NCI-H1417 (cell line): ENCODE data around the gene EBF3.

Experiments used
- DNase-seq, 3 experiments: peaks; one replicate each; lab custom pipeline; 2025; lab: John Stamatoyannopoulos, UW

The EBF3 gene

DNA sequence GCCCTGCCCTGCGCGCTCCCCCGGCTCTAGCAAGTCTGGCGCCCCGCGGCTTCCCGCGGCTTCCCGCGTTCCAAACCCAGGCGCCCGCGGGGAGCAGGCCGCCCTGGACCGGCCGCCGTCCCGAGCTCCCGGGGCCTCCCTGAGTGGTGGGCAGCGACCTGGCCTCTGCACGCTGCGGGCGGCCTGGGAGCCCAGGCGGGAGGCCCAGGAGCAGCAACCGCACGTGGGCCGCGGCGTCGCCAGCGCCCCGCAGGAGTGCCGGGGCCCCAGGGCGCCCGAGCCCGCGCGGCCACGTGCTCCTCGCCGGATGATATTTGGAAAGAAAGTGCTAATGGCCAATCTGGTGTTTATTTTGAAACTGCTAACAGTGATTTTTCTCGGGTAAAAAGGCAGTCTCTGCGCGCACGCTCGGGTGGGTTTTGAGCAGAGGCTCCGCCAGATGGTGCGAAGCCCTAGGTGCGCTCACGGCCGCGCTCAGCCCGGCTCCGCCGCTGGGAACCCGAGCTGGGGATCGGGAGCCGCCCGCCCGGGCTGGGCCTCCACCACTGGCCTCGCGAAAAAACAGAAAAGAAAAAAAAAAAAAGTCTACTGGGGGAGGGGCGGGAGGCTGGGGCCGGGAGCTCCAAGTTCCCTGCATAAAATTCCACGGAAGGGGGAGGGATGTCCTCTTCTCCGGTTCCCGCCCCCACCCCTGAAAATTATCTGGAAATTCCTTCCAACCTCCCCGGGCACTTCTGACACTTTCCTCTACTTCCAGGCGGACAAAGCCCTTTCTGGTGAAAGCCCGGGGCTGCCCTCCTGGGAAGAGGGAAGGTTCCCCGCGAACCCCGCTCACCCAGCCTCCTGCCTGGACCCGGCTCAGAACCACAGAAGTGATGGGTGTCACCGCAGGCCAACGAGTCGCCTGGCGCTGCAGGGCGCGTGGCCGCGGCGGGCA is 4.3 kb downstream of the EBF3 start:
- peak in 2 of 3 experiments; percentile 58 to 72 for DNase-seq

DNA sequence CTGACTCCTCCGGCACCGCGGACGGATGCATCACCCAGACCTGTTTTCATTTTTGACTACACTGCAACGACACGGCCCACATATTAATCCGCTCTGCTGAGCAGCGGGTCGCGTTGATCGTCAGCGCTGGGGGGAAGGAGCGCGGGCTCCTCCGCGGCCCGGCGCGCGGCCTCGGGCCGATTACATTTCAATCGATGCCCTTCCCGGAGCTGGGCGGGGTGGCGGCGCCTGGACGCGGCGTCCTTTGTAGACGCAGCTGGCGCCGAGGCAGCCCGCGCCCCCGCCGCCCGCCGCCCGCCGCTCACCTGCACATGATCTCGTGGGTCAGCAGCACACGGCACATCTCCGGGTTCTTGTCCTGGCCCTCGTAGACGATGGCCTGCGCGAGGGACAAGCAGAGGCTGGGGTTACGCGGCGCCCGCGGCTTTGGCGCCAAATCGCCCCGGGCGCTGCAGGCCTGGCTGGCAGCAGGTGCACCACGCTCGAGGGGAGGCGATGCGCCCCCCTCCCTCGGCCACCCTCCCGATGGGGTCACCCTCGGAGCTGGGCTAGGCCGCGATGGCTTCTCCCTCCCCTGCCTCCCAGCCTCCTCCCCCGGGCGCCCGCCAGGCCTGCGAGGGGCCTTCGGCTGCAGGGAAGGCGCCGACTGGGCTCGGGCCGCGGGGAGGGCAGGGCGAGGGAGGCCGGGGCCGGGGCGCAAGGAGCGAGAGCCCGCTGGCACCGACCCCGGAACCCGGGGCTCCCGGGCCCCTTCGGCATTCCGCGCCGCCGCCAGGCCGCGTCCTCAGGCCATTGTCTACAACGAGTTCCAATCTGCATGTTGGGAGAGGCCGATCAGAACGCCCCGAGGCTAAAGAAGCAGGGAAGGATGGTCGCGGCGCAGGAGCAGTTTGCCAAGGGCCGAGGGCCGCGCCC is 5.2 kb downstream of the EBF3 start:
- DNase-seq, result peak in 2 of 3 experiments; percentile 73 to 80

DNA sequence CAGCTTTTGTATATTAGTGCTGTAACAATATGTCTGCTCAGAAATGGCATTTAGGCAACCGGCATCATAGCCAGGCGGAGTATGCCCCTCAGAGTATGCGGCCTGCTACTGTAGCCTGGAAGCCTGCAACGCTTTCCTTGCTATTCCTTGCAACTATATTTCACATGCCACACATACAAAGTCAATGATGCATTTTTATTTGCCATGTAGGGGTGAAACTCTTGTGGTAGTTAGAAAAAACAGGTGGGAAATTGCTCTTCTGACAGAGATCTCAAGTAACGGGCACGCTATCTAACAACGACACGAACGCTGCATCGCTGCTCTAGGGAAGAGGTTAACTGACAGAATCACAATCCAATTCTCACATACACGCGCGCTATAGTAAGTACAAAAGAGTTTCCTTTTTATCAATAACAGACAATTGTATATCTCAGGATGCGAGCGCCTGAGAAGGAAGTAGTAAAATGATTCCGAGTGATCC is 5.9 kb downstream of the EBF3 start:
- peak in 2 of 3 experiments; percentile 53 to 72 for DNase-seq

DNA sequence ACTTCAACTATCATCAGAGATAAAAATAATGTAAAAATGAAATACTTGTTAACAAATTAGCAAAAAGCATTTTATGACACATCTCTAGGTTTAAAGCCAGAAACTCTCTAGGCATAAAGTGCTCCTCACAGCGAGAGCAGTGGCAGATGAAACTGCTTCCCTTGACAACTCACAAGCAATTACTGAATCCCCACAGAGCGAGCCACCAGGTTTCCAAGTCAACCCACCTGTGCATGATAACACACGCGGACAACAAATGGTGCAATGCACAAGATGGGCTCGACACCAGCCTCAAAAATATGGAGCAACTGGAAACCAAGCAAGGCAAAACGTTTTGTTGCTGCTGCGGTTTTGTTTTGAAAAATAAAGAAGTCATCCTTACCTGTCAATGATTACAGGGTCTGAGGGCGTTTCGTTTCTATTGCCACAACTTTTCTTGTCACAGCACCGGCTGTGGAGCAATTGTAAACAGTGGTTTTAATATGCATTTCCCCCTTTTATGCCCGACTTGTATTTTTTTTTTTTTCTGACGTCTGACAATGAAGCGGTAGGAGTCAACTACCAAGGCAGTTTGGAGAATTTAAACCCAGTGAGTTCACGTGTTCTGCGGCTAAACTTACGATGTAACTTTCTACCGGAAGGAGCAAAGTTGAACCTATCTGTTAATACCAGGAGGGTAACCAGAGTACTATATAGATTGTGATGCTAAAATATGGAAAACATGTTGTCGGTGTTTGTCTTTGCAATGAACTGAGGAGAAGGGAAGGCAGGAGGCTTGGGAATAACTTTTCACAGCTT is 7.0 kb downstream of the EBF3 start:
- peak in 2 of 3 experiments; percentile 24 to 78 for DNase-seq

DNA sequence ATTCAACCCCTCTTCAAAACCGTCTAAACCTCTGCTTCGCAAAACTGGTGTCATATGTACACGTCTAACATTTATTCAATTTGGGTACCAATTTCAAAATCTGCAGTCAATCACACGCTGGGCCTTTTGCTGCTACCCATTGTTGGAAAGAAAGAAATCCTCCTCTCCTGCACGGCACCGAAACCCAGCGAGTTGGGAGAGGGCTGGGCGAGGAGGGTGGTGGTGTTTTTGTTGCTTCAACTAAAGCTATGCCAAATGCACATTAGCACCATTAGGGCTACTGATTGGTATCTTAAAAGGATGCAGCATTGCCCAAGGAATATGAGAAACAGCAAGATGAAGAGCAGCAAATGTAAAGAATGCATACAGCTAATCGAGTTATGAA is 7.8 kb downstream of the EBF3 start:
- no peak for DNase-seq

DNA sequence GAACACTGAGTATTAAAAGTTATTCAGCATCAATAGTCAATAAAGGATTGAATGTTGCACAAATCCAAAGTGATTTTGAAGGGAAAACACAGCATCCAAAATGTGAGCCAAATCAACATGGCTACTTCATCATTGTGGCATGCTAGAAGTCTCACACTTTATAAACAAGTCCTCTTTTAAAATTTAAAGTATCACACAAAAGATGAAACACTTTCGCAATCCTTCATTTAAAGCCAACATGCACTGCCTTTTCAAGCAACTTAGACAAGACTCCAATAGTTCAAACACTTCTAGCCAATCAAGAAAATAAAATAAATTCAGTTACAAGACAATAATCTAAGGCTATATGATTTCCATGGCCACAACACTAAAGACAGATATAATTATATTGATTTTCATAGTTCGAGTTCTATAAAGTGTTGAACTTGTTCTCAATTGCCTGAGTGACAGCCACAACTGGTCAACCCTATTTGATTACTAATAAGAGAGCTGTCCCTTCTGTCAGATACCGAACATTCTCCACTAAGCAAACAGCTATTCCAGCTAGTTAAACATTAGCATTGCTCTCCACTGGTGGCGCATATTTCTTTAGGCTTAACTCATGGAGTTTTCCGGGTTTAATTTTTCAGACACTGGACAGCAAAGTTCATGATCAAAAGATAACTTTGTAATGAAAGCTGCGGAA is 8.3 kb downstream of the EBF3 start:
- peak in 1 of 3 experiments; percentile 27 for DNase-seq

DNA sequence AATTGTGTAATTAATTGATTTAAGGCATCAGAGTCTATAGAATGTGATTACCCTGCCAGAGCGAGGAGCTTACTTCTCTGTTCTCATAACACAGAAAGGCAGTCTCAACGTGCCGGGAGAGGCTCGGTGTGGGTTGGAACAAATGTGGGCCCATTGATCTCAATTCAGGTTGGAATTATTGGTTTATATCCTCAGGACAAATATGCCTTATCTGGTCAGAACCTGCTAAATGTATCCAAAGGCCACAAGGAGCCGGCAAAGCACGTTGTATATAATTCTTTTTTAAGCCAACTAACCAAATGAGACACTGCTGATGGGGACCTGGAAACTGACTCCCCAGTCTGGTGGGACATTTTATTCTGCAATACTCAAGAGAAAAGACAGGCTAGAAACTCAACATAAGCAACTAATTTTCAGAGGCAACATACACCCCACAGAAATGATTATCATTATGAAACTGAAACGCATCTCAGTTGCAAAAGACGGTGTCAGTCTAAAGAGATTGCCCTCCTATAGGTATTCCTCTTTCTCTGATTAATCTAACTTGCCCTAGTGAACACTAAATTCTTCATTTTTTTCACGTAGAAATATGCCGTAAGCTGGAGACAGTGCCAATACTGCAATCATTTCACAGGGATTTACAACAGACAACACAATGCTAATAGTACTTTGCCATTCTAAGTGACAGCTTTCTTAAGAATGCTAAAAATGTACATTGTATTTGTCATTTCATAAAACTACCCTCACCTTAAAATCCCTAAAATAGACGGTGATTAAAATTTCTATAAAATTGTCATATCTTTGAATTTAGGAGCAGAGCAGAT is 9.4 kb downstream of the EBF3 start:
- no peak for DNase-seq

DNA sequence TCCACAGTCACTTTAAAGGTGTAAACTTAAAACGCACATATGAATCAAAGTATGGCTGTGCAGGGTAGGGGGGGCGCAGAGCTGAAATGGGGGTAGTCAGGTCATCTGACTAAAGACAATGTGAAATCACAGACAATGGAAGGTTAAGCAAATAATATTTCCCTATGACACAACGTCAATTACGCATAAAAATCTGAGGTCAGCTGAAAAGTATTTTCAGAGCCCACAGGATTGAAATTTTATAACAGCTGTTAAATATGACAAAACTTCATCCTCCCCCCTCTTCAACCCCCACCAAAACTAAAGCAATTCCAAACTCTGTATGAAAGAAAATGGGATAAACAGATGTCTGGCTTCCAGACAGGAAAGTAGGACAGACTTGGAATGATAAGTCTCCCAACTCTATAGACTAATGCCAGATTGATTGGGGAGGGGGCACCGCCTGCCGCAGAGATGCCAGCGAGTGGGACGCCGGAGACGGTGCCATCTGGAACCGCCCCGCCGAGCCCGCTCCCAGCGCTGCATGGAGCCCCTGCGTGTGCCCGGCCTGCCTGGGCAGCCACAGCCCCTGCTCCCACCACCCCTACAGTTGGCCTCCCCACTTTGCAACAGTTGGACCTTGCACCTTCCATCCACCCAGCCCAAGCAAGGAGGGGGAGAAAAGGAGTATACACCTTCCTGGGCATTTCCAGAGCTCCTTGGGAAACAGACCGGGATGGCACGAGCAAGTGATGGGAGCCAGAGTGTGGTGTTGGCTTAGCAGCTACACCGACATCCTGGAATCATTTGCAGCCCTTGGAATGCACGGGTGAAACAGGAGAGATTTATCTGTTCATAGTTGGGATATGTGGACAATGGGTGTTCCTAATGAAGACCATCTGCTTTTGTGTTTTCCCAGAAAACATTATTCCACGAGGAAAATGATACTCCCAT is 10.7 kb downstream of the EBF3 start:
- DNase-seq, result no peak

DNA sequence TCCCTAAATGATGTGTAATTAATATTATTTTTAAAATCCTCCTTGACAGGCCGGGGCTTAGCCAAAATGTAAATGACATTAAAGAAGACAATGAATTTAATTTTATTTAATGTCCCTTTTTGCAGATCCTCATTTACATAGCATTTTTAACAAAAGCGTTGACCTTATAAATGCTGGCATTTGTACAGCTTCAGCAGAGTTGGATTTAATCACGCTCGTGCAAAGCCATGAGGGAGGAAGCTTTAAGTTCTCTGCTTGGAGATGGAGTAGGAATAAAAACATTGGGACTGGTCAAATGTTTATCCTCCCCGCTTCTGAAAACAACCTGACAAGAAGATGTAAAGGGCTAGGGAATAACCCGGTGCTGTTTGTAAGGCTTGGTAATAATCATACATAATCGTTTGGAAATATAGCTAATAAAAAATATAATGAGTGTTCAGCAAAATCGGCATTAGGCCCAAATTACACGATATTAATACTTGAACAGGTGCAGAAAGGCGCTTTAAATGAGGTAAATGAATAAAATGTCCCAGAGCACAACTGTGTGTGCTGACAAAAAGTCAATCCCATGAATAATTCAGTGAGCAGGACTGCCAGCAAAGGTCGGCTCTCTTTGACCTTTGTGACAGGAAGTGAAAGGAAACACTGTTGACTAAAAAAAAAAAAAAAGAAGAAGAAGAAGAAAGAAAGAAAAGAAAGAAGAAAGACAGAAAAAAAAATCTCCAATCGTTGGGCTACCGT is 11.5 kb downstream of the EBF3 start:
- no peak for DNase-seq

DNA sequence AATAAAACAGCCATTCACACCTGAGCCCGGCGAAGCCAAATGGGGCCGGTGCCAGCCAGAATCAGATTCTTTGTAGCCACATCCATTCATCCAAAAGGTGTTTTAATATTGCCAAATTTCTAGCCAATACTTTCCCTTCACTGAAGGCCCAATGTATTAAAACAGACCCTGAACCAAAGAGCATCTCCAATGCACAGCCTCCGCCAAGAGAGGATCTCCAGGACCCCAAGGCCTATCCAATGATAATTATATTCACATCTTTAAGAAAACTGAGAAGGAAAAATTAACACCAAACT is 12.2 kb downstream of the EBF3 start:
- no peak for DNase-seq

DNA sequence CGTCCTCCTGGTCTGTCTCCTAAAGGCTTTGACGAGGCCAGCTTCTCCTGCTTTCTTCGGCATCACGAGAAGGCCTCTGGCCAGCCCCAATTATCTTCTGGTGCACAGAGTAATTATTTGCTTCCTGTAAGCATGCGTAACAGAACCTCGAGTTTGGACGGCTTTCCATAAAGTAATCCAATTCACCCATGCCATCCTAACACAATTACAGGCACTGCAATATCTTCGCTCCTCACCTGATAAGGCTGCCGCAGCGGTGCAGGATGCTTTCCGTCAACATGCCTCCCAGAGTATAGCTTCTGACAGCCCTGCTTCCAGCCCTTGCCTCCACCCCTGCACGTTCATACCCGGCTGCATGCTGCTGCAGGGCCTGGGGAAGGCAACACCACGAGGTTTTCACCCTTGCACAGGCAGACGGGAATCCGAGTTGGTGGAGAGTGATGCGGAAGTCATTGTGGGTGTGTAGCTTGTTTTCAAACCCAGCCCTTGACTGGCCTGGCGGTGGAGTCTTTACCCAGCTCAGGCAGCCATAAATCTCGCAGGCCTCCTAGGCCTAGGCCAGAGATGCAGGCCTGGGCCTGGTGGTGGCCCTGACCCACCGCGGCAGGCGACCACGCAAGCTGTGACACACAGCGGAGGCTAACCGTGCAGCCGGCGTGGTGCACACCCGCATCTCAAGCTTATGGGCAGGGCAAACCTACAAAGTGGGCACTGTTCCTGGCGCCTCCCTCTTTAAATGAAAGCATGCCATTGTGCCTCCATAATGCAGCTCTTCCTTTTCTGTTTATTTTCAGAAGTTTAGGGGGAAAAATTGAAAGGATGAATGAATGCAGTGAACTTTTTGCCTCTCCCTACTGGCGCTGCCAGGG is 12.7 kb downstream of the EBF3 start:
- no peak for DNase-seq

DNA sequence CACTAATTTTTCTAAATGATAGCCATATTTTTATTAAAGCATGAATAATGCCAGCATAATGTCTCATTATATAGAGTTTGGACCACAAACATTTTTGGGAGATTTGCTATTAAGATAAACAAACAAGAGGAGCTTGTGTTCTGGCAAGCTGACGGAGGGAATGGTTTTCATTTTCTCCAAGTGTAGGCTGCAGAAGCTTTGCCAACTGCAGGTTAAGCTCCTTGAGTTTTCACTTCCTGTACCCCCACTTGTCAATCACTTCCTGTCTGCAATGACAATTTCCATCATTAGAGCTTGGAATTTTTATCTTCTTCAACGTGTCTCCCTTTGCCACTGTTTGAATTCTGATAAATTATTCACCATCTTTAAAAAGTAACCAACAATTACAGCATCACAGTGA is 13.4 kb downstream of the EBF3 start:
- no peak for DNase-seq

DNA sequence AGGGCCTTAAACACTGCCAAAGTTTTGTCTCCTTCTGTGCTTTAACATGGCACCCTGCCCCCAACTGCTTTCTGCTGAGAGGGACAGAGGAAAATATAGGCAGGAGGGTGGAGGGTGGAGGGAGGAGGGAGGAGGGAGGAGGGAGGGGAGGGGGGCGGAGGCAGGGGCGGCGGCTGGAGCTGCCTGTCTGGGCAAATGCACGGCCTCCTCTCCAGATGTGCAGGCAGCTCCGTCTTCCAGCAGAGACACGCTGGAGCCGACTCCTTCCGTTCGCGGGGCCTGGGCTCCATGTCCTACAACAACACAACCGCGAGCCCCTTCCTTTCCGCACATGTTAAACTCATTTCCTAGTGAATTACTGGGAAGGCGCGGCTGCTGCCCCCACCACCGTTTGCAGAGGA is 14.2 kb downstream of the EBF3 start:
- no peak for DNase-seq

DNA sequence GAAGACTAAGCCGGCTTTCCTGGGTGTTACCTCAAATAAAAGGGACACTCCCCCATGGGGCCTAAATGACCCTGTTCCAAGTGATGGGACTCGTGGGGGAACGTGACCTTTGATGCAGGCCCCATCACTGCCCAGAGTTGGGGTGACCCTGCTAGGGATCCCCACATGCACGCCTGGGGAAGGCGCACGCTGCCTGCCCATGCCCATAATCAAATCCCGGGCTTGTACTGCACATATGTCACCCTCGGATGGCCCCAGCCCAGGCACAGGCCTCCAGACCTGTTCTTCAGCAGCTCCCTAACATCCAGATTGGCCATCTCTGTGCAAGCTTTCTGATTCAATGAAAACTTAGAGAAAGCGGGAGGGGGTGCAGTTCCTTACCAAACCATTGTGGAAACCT is 14.7 kb downstream of the EBF3 start:
- no peak for DNase-seq

DNA sequence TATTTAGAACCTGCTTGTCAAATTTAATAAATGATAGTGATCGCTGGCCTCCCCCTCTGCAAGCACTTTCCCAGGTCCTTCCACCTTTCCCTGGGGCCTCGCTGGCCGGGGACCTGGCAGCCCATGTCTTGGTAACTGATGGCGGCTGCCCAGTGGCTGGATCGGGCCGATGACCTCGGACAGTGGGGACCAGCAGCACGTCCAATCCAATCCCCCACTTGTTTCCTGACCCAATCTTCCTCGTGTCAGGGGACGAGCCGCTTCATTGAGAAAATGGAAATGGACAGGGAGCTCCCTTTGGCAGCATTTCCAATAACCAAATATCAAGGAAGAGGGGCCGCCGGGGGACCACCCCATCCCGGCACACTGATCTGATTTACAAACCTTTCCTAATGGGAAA is 17.2 kb downstream of the EBF3 start:
- DNase-seq, result no peak

DNA sequence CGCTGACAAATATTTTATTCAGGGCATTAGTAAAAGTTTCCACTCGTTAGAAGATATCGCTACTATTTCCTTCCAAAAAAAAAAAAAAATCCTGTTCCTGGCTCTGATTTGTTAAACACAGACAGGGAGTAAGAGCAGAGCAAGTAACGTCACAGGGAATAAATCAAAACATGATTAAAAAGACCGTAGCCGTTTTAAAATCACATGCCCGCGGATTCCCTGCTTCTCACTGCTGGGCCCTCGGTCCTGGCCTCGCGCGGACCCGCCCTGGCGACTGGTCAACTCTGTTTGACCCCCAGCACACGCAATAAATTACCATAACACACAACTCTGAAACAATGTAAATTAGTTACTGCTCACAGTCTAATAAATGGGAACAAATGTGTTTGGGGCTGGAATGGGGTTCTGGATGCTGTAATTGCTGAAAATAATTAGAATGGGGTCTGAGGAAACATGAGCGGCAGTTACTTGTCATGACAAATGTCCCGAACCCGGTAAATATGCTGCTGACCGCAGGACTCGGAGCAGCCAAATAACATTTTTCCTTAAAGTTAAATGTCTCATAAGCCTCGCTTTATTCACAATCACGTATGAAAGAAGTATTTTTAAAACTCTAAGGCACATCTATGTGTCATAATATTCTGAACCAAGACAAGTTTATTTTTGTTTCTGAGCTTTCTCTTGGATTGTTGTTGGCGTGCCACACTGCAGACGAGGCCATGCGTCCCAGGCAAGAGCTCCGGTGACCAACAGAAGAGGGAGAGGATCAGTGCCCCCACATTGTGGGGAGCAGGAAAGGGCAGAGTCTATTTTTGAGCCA is 17.9 kb downstream of the EBF3 start:
- DNase-seq, result no peak

DNA sequence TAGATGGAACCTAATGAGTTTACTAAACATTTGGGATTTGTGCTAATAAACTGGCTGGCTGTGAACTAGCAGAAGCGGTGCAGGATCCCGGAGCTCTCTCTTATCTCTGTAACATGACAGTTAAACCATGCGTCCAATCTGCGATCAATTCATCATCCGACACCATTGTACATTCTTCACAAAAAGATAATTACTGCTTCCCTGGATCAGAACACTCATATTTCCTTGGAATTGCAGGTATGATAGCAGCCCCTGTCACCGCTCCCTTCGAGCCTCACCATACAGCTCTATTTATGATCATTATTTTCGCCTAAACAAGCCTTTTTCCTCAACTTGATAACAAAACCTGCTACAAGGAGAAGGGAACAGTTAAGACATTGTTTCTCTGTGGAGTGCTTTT is 18.5 kb downstream of the EBF3 start:
- DNase-seq, result no peak
